ENCODE data around the gene PRSS23.
"Not testable (repeated sequence)": the region's sequence is repeated elsewhere in the genome, so short reads cannot be mapped to it uniquely, and the experiment has no call there.

PRSS23 gene

DNA sequence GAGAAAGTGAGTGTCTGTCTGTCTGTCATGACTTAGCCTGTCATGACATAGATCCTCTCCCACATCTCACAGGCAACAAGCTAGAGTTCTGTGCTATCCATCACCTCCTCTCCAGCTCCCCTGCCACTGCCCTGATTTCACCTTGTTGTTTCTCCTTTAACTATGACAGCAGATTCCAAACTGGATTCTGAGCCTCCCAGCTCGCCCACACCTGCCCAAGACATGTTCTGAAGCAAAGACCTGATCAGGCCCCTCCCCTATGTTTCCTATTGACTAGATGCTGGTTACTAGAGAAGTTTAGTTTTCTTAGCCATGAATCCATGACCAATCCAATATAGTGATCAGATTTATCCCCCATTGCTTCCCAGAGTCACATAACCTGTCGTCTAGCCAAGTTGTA lies 15.4 kb downstream of the PRSS23 start:
- DNase-seq (ENCODE audit: low spot score), result no peak

DNA sequence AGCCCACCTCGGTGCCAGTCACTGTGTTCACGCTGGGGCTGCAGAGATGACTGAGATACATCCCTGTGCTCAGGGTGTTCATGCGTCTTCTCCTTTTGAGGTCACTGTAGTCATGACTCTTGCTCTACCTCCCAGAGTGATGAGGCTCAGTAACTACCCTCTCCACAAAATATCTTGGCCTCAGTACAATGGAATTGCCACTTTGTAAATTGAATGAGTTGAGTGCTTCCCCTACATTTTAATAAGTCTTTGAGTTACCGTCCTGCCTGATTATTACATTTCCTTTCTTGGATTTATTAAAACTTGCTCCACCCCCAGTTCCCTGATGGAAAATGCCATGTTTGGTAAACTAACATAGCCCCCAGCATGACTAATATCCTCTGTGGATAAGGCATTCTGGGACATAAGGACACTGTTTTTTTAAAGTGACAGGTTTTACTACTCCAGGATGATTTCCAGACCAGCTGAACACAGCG lies 15.9 kb downstream of the PRSS23 start:
- DNase-seq (ENCODE audit: low spot score), result no peak

DNA sequence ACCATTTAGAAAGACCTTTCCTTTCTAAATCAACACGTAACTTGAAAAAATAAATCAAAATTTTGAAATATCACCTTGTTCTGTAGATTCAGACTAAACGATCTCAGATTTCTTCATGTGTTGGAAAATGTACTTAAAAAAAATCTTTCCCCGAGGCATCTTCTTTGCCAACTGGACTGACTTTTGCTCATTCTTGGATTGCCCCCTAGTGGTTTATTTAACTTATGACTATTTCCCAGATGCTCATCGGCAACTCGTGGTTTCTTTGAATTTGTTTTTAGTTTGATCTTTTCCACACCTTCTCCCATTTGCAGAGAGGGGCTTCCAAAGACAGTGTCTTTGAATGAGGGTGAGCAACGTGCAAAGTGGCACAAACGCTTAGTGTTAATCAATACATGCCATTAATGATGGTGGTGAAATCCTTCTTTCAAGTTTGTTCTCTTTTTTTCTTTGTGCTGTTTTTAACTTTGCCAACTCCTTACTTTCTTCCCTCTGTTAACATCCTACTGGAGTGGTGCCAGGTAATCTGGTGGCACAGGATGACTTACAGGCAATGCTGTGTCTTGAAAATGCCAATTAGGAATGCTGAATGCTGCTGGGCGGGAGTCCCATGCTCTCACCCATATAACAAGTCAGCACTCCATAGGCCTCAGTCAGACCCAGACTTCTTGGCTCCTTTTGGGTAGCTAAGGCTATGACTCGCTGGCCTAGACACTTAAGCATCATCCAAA lies 18.3 kb downstream of the PRSS23 start:
- DNase-seq (ENCODE audit: low spot score), result peak; percentile 84

DNA sequence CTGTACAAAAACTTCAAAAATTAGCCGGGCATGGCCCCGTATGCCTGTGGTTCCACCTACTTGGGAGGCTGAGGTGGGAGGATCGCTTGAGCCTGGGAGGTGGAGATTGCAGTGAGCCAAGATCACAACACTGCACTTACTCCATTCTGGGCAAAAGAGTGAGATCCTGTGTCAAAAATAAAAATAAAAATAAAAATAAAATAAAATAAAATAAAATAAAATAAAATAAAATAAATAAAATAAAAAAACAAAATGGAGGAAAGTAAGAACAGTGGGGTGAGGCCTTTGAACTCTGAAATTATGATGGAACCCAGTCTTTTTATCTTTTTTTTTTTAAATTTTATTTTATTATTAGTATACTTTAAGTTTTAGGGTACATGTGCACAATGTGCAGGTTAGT lies 23.8 kb downstream of the PRSS23 start:
- not testable (repeated sequence) for DNase-seq (ENCODE audit: low spot score)

DNA sequence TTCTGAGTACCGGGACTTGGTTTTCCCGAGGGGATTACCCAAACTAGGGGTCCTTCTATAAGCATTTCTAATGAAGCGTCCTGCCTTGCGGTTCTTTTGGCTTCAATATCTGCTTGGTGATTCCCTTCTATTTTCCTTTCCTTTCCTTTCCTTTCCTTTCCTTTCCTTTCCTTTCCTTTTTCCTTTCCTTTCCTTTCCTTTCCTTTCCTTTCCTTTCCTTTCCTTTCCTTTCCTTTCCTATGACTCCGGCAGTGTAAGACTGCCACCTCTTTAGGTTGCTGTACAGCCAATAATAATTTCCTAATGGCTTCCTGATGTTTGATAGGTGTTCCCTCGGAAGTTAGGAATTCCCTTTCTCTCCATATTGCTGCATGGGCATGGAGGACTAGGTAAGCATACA lies 34.0 kb downstream of the PRSS23 start:
- DNase-seq (ENCODE audit: low spot score), result not testable (repeated sequence)

DNA sequence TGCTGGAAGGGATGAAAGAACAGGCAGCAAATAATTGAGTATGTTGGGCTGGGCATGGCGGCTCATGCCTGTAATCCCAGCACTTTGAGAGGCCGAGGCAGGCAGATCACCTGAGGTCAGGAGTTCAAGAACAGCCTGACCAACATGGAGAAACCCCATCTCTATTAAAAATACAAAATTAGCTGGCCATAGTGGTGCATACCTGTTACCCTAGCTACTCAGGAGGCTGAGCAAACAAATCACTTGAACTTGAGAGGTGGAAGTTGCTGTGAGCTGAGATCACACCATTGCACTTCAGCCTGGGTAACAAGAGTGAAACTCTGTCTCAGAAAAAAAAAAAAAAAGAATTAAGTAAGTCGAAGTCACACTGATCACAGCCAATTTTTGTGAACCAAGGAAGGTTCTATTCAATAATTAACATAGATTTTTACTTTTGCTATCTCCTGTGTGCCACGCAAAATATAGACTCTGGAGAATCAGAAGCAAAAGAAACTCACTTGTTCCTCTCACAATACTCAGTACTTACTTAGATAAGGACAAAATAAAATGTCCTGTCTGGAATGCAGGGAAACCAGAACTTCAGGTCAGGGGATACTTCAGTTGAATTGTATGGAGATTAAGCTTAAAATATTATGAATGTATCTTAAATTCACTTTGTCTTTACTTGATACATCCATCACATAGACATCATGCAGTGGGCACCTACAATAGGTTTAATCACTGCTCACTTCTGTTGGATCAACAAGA lies 44.6 kb downstream of the PRSS23 start:
- not testable (repeated sequence) for DNase-seq (ENCODE audit: low spot score)

DNA sequence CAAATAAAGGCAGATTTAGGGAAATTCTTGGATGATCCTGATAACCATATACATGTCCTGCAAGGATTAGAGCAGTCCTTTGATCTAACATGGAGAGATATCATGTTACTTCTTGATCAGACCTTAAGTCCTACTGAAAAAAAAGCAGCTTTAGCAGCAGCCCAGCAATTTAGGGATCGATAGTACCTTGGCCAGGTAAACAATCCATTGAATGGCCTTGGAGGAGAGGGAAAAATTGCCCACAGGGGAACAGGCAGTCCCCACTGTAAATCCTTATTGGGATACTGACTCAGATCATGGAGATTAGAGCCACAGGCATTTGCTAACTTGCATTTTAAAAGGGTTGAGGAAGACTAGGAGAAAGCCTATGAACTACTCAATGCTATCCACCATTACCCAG lies 47.8 kb downstream of the PRSS23 start:
- no peak for DNase-seq (ENCODE audit: low spot score)

DNA sequence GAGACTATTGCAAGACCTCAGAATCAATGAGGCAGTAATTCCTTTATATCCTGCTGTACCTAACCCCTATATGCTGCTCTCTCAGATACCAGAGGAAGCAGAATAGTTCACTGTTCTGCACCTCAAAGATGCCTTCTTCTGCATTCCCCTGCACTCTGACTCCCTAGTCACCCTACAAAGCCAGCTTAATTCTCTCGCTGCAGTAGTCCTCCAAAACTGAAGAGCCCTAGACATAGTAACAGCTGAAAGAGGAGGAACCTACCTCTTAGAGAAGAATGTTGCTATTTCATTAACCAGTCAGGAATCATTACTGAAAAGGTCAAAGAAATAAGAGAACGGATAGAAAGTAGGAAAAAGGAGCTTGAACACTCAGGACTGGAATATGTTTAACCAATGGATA lies 49.3 kb downstream of the PRSS23 start:
- DNase-seq (ENCODE audit: low spot score), result no peak
